Testis (tissue), 3 donors: Measurements from ENCODE around the gene GRM5. TPM values are rescaled to one million over a fixed set of nuclear protein-coding genes. Genes with fewer than 3 reads are reported as not detected.

ENCODE experiments used
- DNase-seq: peaks from one replicate; pipeline ENCODE4 v3.0.0-alpha.2; 2019
- H3K27ac ChIP-seq, 2 donors: fragments of 200-600 bp; sonication (generic); one replicate each; pipeline ENCODE4 v1.5.1; 2019
- H3K27me3 ChIP-seq: fragments of 200-600 bp; sonication (generic); one replicate; pipeline ENCODE4 v1.5.1; 2019
- H3K36me3 ChIP-seq: fragments of 200-600 bp; sonication (generic); one replicate; pipeline ENCODE4 v1.5.1; 2017; ENCODE audit warnings: low read depth; ENCODE audit errors: missing control alignments
- H3K4me1 ChIP-seq: fragments of 200-600 bp; sonication (generic); one replicate; pipeline ENCODE4 v1.5.1; 2019
- H3K4me3 ChIP-seq, 2 donors: fragments of 200-600 bp; sonication (generic); one replicate each; pipeline ENCODE4 v1.5.1; 2017 to 2019
- H3K9me3 ChIP-seq: fragments of 200-600 bp; sonication (generic); one replicate; pipeline ENCODE4 v1.5.1; 2017
- CTCF ChIP-seq, 3 experiments: fragments of 450-650 bp in 2 of 3; fragments of 200-600 bp in 1 of 3; sonication (generic) in 1 of 3; IDR thresholded peaks; one replicate each; pipeline ENCODE4 v1.5.1; 2016 to 2019; ENCODE audit warnings: antibody characterized with exemption in 3 of 3, mild to moderate bottlenecking in 2 of 3, moderate library complexity in 1 of 3
- POLR2A ChIP-seq: fragments of 450-650 bp; IDR thresholded peaks from one replicate; pipeline ENCODE4 v1.6.1; 2017; ENCODE audit warnings: antibody characterized with exemption, mild to moderate bottlenecking, moderate library complexity
- WGBS, 2 donors: methylation state at CpG; one replicate each; pipeline ENCODE4 v1.1.5; 2018; 5-methylcytosine and 5-hydroxymethylcytosine counted together
- intact Hi-C: fragments of 100-400 bp; cut with DNase I; formaldehyde crosslinking; loops from one replicate; pipeline ENCODE4 v1.15.1; 2023; ENCODE audit warnings: low total_unique reads
- polyA plus RNA-seq: library from polyadenylated mRNA; stranded (reverse); fragments of 350-450 nt; fragmentation: Illumina TruSeq; extraction: RNeasy Lipid Tissue Mini Kit (QIAGEN cat#74804); gene quantifications from one replicate; pipeline ENCODE4 v1.2.3, GENCODE V29; 2014; ENCODE audit warnings: low read depth, low replicate concordance; ENCODE audit not compliant: insufficient read depth
- total RNA-seq, 2 donors: library from RNA; depleted of rRNA; stranded (reverse); fragments of >200 nt; gene quantifications; one replicate each; pipeline ENCODE4 v1.2.3, GENCODE V29; 2016

Gene GRM5
- total and polyA plus RNA-seq, 3 donors from 2014 or later: 2.3 to 4.9 (median 2.8) TPM

GRCh38 chr11:88701816-88702215 is 364.0 kb downstream of the GRM5 start:
- Histone ChIP-seq H3K9me3 (no peaks in the 10 kb centered on the region), H3K27ac (no peak overlapping the region), H3K36me3 (no peaks in the 10 kb centered on the region), H3K27me3 (no peaks in the 10 kb centered on the region), H3K4me3 (no peak overlapping the region), H3K4me1 (no peaks in the 10 kb centered on the region)
- 57 to 60% methylated on average over 2 of the region's 2 CpGs for WGBS, 2 donors
- no peak for TF ChIP-seq CTCF (IDR thresholded peaks at IDR 0.05)
- TF ChIP-seq POLR2A: no peak
- intact Hi-C loops: no loop called here
- DNase-seq: no peak

GRCh38 chr11:88697139-88697538 is 368.6 kb downstream of the GRM5 start:
- WGBS, 2 donors: 59 to 71% methylated on average over 3 of the region's 3 CpGs

GRCh38 chr11:88695689-88696414 is 369.9 kb downstream of the GRM5 start:
- intact Hi-C loops: no loop called here
- TF ChIP-seq POLR2A: no peak
- TF ChIP-seq CTCF (IDR thresholded peaks at IDR 0.05): no peak
- Histone ChIP-seq H3K9me3 (no peaks in the 10 kb centered on the region), H3K4me3 (no peak overlapping the region), H3K36me3 (no peaks in the 10 kb centered on the region), H3K4me1 (no peaks in the 10 kb centered on the region), H3K27me3 (no peaks in the 10 kb centered on the region), H3K27ac (no peak overlapping the region)
- WGBS, 2 donors: 63% methylated on average over 8 to 11 of the region's 11 CpGs
- no peak for DNase-seq

More at GRCh38 chr11:88697139-88697538, 368.6 kb downstream of the GRM5 start:
- Histone ChIP-seq H3K36me3 (no peaks in the 10 kb centered on the region), H3K4me1 (no peaks in the 10 kb centered on the region), H3K9me3 (no peaks in the 10 kb centered on the region), H3K27me3 (no peaks in the 10 kb centered on the region), H3K27ac (no peak overlapping the region), H3K4me3 (no peak overlapping the region)
- intact Hi-C loops: no loop called here
- no peak for DNase-seq
- no peak for TF ChIP-seq CTCF (IDR thresholded peaks at IDR 0.05)
- TF ChIP-seq POLR2A: no peak

- intact Hi-C loops: no loop called here
- WGBS, 2 donors: 80 to 84% methylated on average over 4 of the region's 4 CpGs
- no peaks in the 10 kb centered on the region for H3K9me3 ChIP-seq
These were observed 373.3 kb downstream of the GRM5 start for GRCh38 chr11:88692306-88693086.

More at GRCh38 chr11:88692306-88693086, 373.3 kb downstream of the GRM5 start:
- no peak for DNase-seq
- Histone ChIP-seq H3K36me3 (no peaks in the 10 kb centered on the region), H3K27me3 (no peaks in the 10 kb centered on the region), H3K4me3 (no peak overlapping the region), H3K4me1 (no peaks in the 10 kb centered on the region), H3K27ac (no peak overlapping the region)
- TF ChIP-seq CTCF (IDR thresholded peaks at IDR 0.05) (no peak), POLR2A (no peak)
